GM18868 (cell line): ENCODE results near the gene SUSD5.
"Not testable (repeated sequence)": the region's sequence is repeated elsewhere in the genome, so short reads cannot be mapped to it uniquely, and the experiment has no call there.

Source experiments
- ATAC-seq: cut with Tn5 transposase; IDR thresholded peaks from one replicate; pipeline ENCODE4 v1.9.1; 2021; ENCODE audit warnings: mild to moderate bottlenecking, moderate library complexity; ENCODE audit not compliant: unreplicated experiment

Gene SUSD5

DNA sequence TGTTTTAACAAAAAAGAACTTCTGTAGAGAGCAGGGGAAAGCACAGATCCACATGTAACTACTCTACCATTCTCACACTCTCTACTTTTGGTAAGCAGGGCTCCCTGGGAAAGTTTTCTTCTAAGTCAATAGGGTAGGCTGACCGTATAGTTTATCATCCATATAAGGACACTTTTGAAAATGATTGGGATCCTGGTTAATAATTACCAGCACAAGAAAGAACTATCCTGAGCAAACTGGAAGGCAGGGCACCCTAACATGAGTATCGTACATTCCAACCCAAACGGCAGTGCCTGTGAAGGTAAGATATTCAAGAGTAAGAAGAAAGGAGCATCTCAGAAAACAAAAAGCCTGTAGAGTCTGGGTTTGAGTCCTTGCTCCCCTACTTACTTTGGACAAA, 22.1 kb downstream of the SUSD5 start:
- ATAC-seq: no peak

DNA sequence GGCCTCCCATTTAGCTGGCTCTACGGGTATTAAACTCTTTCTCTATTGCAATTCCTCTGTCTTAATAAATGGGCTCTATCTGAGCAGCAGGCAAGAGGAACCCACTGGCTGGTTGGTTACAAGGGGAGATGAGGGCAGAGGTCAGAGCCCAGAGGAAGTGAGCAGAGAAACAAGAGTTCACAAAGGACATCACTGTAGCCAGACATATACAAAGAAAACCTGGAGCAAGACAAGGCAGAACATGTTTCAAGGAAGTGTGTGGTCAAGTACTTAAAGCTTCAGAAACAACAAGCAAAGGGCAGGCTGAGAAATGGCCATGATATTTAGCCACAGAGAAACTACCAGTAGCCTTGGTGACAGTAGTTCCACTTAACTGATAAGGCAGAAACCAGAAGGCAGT, 24.3 kb downstream of the SUSD5 start:
- no peak for ATAC-seq

DNA sequence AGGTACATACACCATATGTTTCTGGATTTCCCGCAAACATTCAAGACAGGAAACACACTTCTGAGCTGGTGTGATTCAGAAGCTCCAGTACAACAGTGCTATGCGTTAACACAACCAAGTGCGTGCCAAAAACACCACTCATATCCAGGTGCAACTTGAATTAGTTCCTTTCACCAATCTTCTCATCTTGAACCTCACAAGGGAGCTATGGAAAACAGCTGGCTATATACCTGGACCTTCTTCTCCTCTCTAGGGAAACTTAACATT, 31.3 kb downstream of the SUSD5 start:
- ATAC-seq: no peak

DNA sequence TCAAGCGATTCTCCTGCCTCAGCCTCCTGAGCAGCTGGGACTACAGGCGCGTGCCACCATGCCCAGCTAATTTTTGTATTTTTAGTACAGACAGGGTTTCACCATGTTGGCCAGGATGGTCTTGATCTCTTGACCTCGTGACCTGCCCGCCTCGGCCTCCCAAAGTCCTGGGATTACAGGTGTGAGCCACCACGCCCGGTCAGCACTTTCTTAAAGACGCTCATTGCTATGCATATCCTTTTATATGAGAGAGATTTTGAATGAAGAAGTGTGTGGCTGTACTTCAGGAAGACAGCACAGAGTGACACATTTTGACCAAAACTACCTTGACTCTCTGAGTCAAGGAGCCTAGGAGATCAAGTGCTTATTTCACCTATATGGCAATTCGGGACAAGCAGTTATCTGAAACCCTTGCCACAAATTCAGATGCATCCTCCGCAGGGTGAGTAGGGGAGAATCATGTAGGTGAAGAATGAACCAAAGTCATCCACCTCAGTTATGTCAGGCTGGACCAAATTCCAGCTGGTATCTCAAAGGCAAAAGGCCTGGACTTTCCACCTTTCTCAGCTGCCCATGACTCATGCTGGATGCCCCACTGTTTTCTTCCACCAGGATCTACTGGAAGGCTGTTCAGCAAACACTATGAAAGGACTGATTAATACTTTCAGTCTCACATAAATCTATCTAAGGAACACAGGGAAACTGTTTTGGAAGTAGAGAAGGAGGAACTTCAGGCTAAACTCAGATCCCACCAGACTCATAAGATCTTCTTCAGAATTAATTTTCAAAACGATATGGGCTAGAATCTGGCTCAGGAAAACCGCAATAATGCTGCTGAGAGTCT, 31.9 kb downstream of the SUSD5 start:
- ATAC-seq: no peak

DNA sequence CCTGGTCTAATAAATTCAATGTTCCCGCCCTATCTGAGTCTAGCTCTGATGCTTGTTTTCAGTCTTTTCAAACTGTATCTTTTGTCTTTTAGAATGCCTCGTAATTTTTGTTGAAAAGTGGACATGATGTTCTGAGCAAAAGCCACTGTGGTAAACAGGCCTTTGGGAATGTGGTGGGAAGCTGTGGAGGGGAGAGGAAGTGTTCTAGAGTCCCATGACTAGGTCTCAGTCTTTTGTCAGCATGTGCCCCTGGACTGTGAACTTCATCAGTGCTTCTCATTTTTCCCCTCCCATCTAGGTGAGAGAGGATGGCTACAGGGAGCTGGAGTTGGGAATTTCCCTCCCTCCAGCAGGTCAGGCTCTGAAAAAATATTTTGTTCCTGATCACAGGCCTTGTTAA, 33.7 kb downstream of the SUSD5 start:
- no peak for ATAC-seq

DNA sequence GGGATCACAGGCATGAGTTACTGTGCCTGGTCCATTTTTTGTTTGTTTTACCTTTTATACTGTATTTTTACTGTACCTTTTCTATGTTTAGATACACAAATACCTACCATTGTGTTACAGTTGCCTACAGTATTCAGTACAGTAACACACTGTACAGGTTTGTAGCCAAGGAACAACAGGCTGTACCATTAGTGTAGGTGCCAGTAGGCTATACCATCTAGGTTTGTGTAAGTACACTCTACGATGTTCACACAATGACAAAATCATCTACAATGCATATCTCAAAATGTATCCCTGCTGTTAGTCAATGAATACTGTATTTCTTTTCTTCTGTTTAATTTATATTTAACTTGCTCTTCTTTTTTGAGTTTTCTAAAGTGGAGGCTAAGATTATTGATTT, 37.0 kb downstream of the SUSD5 start:
- not testable (repeated sequence) for ATAC-seq

DNA sequence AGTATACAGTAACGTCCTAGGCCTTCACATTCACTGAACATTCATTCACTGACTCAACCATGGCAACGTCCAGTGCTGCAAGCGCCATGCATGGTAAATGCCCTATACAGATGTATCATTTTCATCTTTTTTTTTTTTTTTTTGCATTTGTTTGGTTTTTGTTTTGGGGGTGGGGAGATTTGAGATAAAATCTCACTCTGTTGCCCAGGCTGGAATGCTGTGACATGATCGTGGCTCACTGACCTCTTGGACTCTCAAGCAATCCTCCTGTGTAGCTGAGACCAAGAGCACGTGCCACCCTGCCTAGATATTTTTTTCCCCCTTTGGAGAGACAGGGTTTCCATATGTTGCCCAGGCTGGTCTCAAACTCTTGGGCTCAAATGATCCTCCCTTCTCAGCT, 37.4 kb downstream of the SUSD5 start:
- no peak for ATAC-seq

DNA sequence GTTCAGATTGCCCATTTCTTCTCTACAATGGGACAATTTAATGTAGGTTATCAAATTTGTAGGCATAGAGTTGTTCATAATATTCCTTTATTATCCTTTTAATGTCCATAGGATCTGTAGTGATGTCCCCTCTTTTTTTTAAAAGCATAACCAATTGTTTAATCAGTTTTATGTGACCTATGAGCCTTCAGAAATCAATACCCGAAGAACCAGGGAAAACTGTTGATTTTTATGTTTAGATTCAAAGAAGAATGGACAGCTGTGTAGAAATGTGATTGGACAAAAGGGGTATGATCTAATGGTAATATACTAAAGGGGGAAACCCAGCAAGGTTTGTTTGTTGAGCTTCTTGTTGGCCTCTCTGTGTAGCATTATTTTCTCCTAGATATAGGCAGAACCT, 39.5 kb downstream of the SUSD5 start:
- ATAC-seq: no peak

DNA sequence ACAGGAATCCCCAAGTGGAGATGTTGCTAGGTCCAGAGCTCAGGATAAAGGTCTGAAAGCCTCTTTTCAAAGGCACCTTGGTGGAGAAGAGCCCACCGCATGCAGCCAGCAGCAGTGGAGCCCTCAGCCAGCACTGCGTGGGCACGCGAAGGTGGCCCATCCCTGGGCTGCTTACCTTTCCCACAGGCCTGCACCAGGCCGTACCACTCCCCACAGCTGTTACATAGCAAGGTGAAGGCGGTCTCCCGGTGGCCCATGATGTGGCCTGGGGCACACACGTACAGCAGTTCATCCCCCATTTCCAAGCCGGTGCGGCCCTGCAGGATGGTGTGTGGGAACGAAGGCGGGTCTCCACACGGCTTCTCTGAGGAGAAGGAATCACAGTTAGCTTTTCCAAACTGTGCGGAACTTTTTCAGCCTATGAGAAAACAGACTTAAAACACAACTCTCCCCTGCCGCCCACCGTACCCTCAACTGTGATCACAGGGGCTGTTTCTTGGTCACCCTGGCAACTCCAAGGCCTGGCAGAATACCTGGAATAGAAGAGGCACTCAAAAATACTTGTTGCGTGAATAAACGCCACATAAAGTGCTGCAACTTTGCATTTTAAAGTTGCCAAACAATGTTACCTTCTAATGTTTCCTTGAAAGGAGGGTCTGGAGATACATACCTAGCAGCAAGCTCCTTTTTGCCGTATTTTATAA, 43.7 kb downstream of the SUSD5 start:
- ATAC-seq: no peak

DNA sequence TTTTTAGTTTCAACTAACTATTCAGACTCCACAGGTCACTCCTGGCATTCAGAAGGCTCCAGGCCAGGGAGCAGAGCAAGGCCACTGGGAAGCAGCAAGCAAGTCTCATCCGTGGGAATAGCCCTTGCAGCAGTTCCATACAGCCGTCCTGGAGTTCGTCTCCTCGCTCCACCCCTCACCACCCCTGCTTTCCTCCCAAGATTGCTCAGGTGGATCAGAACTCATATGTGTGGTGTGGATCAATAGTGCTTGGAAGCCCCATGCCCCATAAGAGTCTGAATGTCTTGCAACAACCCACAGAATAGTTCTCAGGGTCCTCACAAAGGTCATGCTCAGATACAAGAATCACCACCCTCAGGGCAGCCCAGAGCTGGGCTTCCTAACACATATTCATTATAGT, 44.5 kb downstream of the SUSD5 start:
- ATAC-seq: no peak

DNA sequence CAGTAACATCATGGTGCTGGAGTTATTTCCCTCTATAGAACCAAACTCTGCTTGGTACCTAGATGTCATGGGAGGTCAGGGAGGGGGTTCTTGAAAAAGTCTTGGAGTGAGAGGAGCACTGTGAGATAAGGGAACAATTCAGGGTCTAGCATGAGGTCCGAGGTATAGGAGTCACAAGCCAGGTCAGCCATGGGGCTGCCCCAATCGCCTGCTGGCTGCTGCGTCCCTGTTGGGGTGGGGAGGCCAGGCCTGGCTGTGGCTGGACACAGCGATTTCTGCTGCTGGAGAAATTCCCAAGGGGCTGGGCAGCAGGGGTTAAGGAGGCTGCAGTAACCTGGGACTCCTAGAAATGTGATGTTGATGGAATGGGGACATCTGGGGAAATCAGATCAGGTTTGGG, 44.9 kb downstream of the SUSD5 start:
- no peak for ATAC-seq

DNA sequence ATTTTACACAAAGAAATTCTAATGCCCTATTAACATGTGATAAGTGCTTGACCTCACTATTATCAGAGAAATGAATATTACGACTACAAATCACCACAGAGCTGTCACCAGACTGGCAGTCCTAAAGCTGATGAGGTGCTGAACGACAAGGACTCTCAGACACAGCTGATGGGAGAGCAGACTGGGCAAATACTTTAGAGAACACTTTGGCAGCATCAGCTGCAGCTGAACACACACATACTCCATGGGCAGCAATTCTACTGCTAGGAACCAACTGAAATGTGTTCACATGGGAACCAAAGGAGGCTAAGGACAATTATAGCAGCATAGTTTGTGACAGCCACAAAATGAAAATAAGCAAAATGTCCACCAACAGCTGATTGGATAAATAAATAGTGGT, 45.5 kb downstream of the SUSD5 start:
- ATAC-seq: no peak

DNA sequence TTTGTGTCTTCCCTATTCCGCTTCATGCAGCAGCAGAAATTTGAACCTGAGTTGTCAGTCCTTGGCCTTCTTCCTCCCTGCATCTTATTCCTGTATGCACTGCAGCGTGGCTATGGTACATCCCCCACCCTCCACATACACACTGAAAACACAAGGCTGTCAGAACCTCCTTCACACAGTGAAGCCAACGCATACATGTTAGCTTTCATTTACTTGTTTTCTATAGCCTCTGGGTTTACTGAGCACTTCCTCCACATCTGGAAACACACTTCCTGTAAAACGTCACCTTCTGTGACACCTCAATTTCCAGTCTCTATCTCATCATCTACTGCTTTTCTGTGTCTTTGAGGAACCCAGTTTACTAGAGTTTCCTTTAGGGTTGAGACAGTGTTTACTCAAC, 47.0 kb downstream of the SUSD5 start:
- no peak for ATAC-seq

DNA sequence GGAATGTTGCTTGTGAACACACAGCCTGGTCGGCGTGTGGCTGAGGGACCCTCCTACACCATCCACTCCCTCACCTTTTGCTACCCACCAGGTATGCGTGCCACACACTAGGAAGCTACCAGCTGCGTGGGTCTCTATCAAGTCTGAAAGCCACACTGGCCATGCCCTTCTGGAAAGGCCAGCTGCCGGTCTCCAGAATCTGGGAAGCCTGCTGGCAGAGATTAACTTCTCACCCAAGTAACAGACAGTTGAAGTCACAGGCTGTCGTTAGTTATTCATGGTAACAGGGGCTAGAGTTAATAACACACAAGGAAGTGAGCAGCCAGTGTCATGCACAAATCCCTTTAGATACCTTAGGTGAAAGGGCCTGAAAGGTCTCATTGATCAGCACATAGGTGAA, 48.1 kb downstream of the SUSD5 start:
- no peak for ATAC-seq

DNA sequence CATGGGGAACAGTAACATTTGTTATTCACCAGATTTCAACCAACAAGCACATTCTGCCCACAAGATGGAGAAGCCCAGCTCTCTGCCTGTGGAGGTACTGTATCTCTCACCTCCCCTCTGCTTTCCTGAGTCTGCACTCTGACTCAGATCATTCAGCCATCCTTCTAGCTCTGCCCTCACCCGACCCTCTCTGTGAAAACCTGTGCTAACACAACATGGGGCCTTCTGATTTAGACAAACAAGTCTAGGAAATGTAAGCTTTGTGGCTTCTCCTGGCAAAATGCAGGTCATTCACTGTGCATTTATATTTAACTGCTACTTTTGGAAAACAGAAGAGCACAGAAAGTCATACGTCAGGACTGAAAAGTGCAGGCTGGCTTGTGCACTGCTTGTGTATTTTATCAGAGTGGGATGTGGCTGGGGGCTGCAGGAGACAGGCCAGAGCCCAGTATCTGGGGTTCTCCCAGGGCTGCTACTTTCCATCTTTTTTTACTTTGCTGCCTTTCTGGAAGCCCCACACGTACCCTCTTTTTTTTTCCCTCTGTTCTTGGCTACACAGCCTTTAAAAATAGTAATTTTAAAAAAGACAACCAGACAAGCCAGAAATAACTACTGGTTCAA, 50.8 kb downstream of the SUSD5 start:
- ATAC-seq: no peak

DNA sequence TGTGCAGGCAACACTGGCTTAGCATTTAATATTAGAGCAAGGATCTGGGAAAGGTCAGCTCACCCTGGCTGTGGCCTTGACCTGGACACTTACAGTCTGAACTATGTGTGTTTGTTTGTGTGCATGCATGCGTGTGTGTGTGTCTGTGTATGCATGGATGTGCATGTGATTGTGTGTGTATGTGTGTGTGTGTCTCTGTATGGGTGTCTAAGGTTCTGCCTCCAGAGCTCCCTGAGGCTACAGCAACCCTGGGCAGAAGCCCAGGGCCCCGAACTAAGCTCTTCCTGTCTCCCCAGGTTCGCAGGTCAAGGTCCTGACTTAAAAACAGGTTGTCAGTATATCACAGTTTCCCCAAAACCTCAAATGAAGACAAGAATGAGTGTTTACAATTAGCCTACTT, 51.3 kb downstream of the SUSD5 start:
- ATAC-seq: no peak

DNA sequence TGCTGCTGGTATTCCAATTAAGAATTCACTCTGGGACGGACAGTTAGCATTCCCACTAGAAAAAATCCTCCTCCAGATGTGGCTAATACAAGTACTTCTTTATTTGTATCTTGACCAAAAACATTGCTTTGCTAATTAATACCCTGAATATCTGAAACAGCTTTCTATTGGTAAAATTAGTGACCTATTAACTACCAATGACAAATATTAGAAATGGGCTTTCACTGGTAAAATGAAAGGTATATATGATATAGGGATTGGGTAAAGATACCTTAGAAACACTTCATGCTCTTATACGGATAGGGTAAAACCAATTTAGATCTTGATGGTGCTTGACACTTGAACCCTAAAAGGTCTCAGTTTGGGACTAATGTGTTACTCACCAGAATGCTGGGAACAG, 52.5 kb downstream of the SUSD5 start:
- no peak for ATAC-seq

DNA sequence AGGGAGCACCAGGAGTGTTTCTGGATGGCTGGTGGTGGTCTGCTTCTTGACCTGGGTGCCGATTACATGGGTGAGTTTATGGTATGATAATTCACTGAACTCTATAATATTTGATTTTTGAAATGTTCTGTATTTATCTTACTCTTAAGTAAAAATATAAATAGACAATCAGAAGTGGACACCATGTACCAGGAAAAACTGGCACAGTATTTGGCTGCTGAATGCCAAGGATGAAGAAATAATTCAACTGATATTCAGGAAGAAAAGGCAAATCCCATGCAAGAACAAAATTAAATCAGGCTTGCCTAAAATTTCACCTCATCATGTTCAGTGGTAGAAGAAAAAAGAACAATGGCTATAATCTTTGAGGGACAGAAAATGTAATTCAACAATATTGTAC, 53.2 kb downstream of the SUSD5 start:
- ATAC-seq: no peak

DNA sequence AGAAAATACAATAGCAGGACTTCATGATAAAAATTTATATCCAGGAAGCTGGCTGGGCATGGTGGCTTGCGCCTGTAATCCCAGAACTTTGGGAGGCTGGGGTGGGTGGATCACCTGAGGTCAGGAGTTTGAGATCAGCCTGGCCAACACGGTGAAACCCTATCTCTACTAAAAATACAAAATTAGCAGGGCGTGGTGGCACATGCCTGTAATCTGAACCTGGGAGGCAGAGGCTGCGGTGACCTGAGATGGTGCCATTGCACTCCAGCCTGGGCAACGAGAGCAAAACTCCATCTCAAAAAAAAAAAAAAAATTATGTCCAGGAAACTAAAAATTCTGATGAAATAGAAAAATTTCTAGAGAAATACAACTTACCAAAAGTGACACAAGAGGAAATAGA, 56.0 kb downstream of the SUSD5 start:
- ATAC-seq: not testable (repeated sequence)

DNA sequence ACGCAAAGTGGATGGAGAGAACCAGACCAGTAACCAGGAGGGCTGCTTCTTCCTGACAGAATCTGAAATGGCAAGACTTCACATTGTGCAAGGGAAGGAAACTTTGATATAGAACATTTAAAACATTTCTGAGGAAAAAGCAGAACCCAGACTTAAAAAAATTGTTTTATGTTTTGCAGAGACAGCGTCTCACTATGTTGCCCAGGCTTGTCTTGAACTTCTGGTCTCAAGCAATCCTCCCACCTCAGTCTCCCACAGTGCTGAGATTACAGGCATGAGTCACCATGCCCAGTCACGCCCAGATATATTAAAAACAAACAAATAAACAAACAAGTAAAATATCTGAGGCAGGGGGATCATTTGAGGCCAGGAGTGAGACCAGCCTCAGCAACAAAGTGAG, 58.6 kb downstream of the SUSD5 start:
- no peak for ATAC-seq

DNA sequence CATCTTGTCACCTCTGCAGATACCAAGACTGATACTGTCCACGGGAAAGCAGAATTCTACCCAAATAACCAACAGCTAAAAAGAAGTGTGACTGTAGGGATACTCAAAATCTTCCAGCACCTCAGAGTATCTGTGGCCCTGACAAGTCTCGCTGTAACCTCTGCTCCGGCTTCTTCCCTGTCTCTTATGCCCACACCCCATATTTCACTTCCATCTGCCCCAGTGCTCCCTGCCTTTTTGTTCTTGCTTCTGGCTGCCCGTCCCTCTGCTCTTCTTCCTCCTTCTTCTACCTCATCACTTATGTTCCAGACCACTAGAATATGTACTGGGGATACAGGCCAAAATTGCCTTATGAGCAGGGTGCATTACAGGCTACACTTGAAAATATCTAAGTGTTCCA, 59.4 kb downstream of the SUSD5 start:
- no peak for ATAC-seq

DNA sequence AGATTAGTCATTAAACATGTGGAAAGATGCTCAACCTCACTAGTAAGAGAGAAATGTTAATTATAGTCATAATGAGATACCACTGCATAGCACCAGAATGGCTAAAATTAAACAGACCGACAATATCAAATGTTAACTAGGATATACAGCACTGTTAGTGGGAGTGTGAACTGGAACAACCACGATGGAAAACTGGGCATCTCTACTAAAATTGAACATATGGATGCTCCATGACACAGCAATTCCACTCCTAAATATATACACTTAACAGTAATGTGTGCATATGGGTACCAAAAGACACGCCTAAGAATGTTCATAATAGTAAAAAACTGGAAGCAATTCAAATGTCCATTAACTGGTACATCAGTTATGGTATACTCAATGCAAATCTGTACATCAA, 63.3 kb downstream of the SUSD5 start:
- no peak for ATAC-seq
